CD14-positive monocyte (primary cell): ENCODE data around the gene MRTFA. TPM values are rescaled to one million over a fixed set of nuclear protein-coding genes. Genes with fewer than 3 reads are reported as not detected.
A peak's percentile ranks its signal among the peaks of the same experiment; 100 is the strongest.

Experiments used
- DNase-seq, 3 donors: peaks; one replicate each; pipeline ENCODE4 v3.0.0-alpha.2; 2011 to 2022
- H2AFZ ChIP-seq: 2 replicates; pipeline ENCODE4 v1.6.0; 2012; ENCODE audit warnings: mild to moderate bottlenecking, low read depth, low read length, inconsistent platforms; ENCODE audit not compliant: insufficient read depth, poor library complexity, severe bottlenecking
- H3K27ac ChIP-seq, 2 donors: 1 replicate in 1 of 2; 2 replicates in 1 of 2; pipeline ENCODE4 v1.5.1; 2012 to 2013; ENCODE audit warnings: low read length in 2 of 2, control low read depth in 1 of 2, inconsistent platforms in 1 of 2, low read depth in 1 of 2, mild to moderate bottlenecking in 1 of 2
- H3K27me3 ChIP-seq, 2 donors: one replicate each; pipeline versions ENCODE4 v1.6.0 to v1.6.1; 2011 to 2013; ENCODE audit warnings: low read length in 2 of 2; ENCODE audit not compliant: control insufficient read depth in 2 of 2, insufficient read depth in 2 of 2
- H3K36me3 ChIP-seq, 2 donors: replicated peaks in 1 of 2; 1 replicate in 1 of 2; 2 replicates in 1 of 2; pipeline versions ENCODE4 v1.5.1 to v1.6.1; 2012 to 2013; ENCODE audit warnings: low read length in 2 of 2, control low read depth in 1 of 2, inconsistent platforms in 1 of 2, mild to moderate bottlenecking in 1 of 2; ENCODE audit not compliant: insufficient read depth in 2 of 2, control insufficient read depth in 1 of 2
- H3K4me1 ChIP-seq, 2 donors: 1 replicate in 1 of 2; 2 replicates in 1 of 2; pipeline versions ENCODE4 v1.5.1 to v1.6.1; 2012 to 2013; ENCODE audit warnings: low read length in 2 of 2, control low read depth in 1 of 2, inconsistent platforms in 1 of 2, mild to moderate bottlenecking in 1 of 2, moderate library complexity in 1 of 2; ENCODE audit not compliant: insufficient read depth in 2 of 2, control insufficient read depth in 1 of 2
- H3K4me2 ChIP-seq: replicated peaks from 2 replicates; pipeline ENCODE3; 2012; ENCODE audit warnings: low read length, moderate library complexity, mild to moderate bottlenecking; ENCODE audit not compliant: poor library complexity, severe bottlenecking; ENCODE audit errors: extremely low read depth
- H3K4me3 ChIP-seq, 3 experiments: fragments of 200-600 bp in 1 of 3; sonication (generic) in 1 of 3; replicated peaks in 1 of 3; 1 replicate in 2 of 3; 2 replicates in 1 of 3; pipeline ENCODE4 v1.5.1; 2011 to 2013; ENCODE audit warnings: low read length in 3 of 3, mild to moderate bottlenecking in 3 of 3, control low read depth in 2 of 3, low read depth in 2 of 3, inconsistent platforms in 1 of 3, moderate library complexity in 1 of 3
- H3K79me2 ChIP-seq: 2 replicates; pipeline ENCODE4 v1.6.0; 2012; ENCODE audit warnings: mild to moderate bottlenecking, control low read depth, inconsistent platforms, low read length, moderate library complexity; ENCODE audit not compliant: insufficient read depth
- H3K9ac ChIP-seq: 2 replicates; pipeline ENCODE4 v1.6.0; 2017; ENCODE audit warnings: low read length, mild to moderate bottlenecking; ENCODE audit not compliant: insufficient read depth, poor library complexity, severe bottlenecking
- H3K9me3 ChIP-seq, 2 donors: replicated peaks in 1 of 2; 1 replicate in 1 of 2; 2 replicates in 1 of 2; pipeline versions ENCODE4 v1.5.1 to v1.6.1; 2012 to 2013; ENCODE audit warnings: low read length in 2 of 2, control low read depth in 1 of 2; ENCODE audit not compliant: control insufficient read depth in 1 of 2, insufficient read depth in 1 of 2
- H4K20me1 ChIP-seq: 2 replicates; pipeline ENCODE4 v1.6.0; 2012; ENCODE audit warnings: mild to moderate bottlenecking, low read length, control low read depth, moderate library complexity; ENCODE audit not compliant: insufficient read depth
- H3K27ac Mint-ChIP-seq, 7 donors: one replicate each; pipeline ENCODE4 v1.8.0; 2020; ENCODE audit warnings: mild to moderate bottlenecking in 7 of 7, mixed read lengths in 7 of 7, moderate library complexity in 6 of 7, inconsistent platforms in 2 of 7
- H3K27me3 Mint-ChIP-seq, 3 donors: one replicate each; pipeline ENCODE4 v1.8.0; 2021 to 2022; ENCODE audit warnings: low read depth in 3 of 3, mild to moderate bottlenecking in 3 of 3, mixed read lengths in 3 of 3, moderate library complexity in 3 of 3, inconsistent platforms in 1 of 3
- H3K36me3 Mint-ChIP-seq, 2 donors: one replicate each; pipeline ENCODE4 v1.8.0; 2020; ENCODE audit warnings: mixed read lengths in 2 of 2, inconsistent platforms in 1 of 2, mild to moderate bottlenecking in 1 of 2
- H3K4me1 Mint-ChIP-seq: one replicate; pipeline ENCODE4 v1.8.0; 2020; ENCODE audit warnings: mild to moderate bottlenecking, mixed read lengths
- H3K4me3 Mint-ChIP-seq, 2 donors: one replicate each; pipeline ENCODE4 v1.8.0; 2020; ENCODE audit warnings: mild to moderate bottlenecking in 2 of 2, mixed read lengths in 2 of 2, moderate library complexity in 1 of 2
- H3K9me3 Mint-ChIP-seq, 7 donors: one replicate each; pipeline ENCODE4 v1.8.0; 2020 to 2022; ENCODE audit warnings: mixed read lengths in 7 of 7, mild to moderate bottlenecking in 6 of 7, moderate library complexity in 6 of 7, inconsistent platforms in 2 of 7
- CTCF ChIP-seq: fragments of 200-600 bp; IDR thresholded peaks from one replicate; pipeline ENCODE4 v1.8.0; 2022; ENCODE audit warnings: antibody characterized with exemption, mild to moderate bottlenecking
- WGBS: methylation state at CpG from one replicate; pipeline ENCODE4 v1.1.5; 2013; ENCODE audit warnings: missing lambda C conversion rate; ENCODE audit not compliant: insufficient coverage; 5-methylcytosine and 5-hydroxymethylcytosine counted together
- intact Hi-C, 2 donors: fragments of 100-400 bp; cut with micrococcal nuclease; formaldehyde crosslinking; loops; one replicate each; pipeline versions ENCODE4 v1.15.0 to v1.15.1; 2023
- polyA plus RNA-seq, 3 donors: library from polyadenylated mRNA; depleted of rRNA in 1 of 3; unstranded in 2 of 3; stranded (reverse) in 1 of 3; fragments of 300-500 nt in 2 of 3; fragments of >200 nt in 1 of 3; fragmentation: Illumina TruSeq in 2 of 3; gene quantifications; 1 replicate in 2 of 3; 2 replicates in 1 of 3; pipeline ENCODE4 v1.2.3, GENCODE V29; 2012 to 2021

The MRTFA gene
- polyA plus RNA-seq, 3 donors, result 14.1 to 33.8 (median 18.9) TPM

- WGBS, result 29% methylated on average over 1 of the region's 1 CpG
- Histone ChIP-seq H3K27ac (no peak overlapping the region), H3K9ac (no peak overlapping the region), H3K79me2 (peaks cover 3% of the 10 kb centered on the region), H3K9me3 (no peaks in the 10 kb centered on the region), H3K36me3 (peaks cover 4 to 21% of the 10 kb centered on the region in 2 donors), H2AFZ (no peak overlapping the region), H3K4me3 (no peak overlapping the region), H3K4me1 (peaks cover 16 to 23% of the 10 kb centered on the region in 2 donors), H3K27me3 (no peaks in the 10 kb centered on the region), H4K20me1 (peaks cover 32% of the 10 kb centered on the region), H3K4me2 (no peak overlapping the region)
- Mint-ChIP-seq H3K36me3 (peaks cover 28 to 52% of the 10 kb centered on the region in 2 donors), H3K27me3 (peaks cover 0 to 4% (median 2%) of the 10 kb centered on the region in 3 donors), H3K4me1 (peaks cover 38% of the 10 kb centered on the region), H3K9me3 (peaks cover 0 to 2% (median 0%) of the 10 kb centered on the region in 7 donors), H3K27ac (peak overlapping the region in 3 of 7 donors; percentile 21 to 81 (median 61)), H3K4me3 (no peak overlapping the region)
- DNase-seq, result no peak
- intact Hi-C loops, result no loop called here
- no peak for TF ChIP-seq CTCF
These were observed 239.1 kb downstream of the MRTFA start for GRCh38 chr22:40397396-40397795.

- Mint-ChIP-seq H3K4me1 (peaks cover 43% of the 10 kb centered on the region), H3K27me3 (peaks cover 0 to 5% (median 2%) of the 10 kb centered on the region in 3 donors), H3K27ac (peak overlapping the region in 1 of 7 donors; percentile 41), H3K36me3 (peaks cover 24 to 47% of the 10 kb centered on the region in 2 donors), H3K9me3 (peaks cover 0 to 2% (median 0%) of the 10 kb centered on the region in 7 donors), H3K4me3 (no peak overlapping the region)
- no peak overlapping the region for H2AFZ ChIP-seq
- no peak for DNase-seq
- H3K79me2 ChIP-seq, result peaks cover 3% of the 10 kb centered on the region
- no peaks in the 10 kb centered on the region for H3K27me3 ChIP-seq
- H3K27ac ChIP-seq, result no peak overlapping the region
- intact Hi-C loops, result no loop called here
- no peak overlapping the region for H3K4me3 ChIP-seq
- 43% methylated on average over 1 of the region's 4 CpGs for WGBS
- H3K4me2 ChIP-seq, result no peak overlapping the region
- H3K9ac ChIP-seq, result no peak overlapping the region
- H3K4me1 ChIP-seq, result peaks cover 16 to 23% of the 10 kb centered on the region in 2 donors
- TF ChIP-seq CTCF, result no peak
- H3K9me3 ChIP-seq, result no peaks in the 10 kb centered on the region
- H3K36me3 ChIP-seq, result peaks cover 3 to 16% of the 10 kb centered on the region in 2 donors
- H4K20me1 ChIP-seq, result peaks cover 34% of the 10 kb centered on the region
These were observed 239.6 kb downstream of the MRTFA start for GRCh38 chr22:40396882-40397281.
